ENCODE results near the gene PKP3.

Gene PKP3

DNA sequence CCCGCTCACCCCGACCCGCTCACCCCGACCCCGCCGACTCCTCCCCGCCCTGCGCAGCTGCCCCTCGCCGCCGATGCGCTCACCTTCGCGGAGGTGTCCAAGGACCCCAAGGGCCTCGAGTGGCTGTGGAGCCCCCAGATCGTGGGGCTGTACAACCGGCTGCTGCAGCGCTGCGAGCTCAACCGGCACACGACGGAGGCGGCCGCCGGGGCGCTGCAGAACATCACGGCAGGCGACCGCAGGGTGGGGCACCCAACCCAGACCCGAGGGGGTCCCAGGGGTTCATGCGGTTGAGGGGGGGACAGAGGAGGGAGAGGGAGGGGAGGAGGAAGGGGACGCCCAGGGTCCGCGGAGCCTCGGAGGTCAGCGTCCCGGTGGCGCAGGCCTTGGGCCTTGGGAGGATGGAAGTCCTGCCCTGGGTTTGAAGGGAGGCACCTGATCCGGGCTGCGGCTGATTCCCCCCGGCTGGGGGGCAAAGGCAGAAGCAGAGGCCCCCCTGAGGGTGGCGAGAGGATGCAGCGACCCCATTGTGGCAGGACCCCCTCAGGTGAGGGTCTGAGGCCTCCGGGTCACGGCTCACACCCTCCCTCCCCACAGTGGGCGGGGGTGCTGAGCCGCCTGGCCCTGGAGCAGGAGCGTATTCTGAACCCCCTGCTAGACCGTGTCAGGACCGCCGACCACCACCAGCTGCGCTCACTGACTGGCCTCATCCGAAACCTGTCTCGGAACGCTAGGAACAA is 9.2 kb downstream of the PKP3 start:
- no peak overlapping the region for H3K4me3 ChIP-seq
- H3K36me3 ChIP-seq (ENCODE audit: insufficient read depth, low read length), result no peaks in the 10 kb centered on the region
- no peak for DNase-seq (ENCODE audit: low read depth, low spot score)
- H3K27ac ChIP-seq, result no peak overlapping the region
- H3K9me3 ChIP-seq (ENCODE audit: low read depth, low read length), result no peaks in the 10 kb centered on the region
- no peak overlapping the region for H3K9ac ChIP-seq (ENCODE audit: insufficient read length)
- no peak for TF ChIP-seq POLR2AphosphoS5 (IDR thresholded peaks at IDR 0.05; ENCODE audit: borderline replicate concordance, low read depth, low read length)
- no peak for TF ChIP-seq FOXP2 (optimal IDR thresholded peaks at IDR 0.05; ENCODE audit: control extremely low read depth, extremely low read length, insufficient read depth)
- no peak for TF ChIP-seq EZH2 (IDR thresholded peaks at IDR 0.05)

DNA sequence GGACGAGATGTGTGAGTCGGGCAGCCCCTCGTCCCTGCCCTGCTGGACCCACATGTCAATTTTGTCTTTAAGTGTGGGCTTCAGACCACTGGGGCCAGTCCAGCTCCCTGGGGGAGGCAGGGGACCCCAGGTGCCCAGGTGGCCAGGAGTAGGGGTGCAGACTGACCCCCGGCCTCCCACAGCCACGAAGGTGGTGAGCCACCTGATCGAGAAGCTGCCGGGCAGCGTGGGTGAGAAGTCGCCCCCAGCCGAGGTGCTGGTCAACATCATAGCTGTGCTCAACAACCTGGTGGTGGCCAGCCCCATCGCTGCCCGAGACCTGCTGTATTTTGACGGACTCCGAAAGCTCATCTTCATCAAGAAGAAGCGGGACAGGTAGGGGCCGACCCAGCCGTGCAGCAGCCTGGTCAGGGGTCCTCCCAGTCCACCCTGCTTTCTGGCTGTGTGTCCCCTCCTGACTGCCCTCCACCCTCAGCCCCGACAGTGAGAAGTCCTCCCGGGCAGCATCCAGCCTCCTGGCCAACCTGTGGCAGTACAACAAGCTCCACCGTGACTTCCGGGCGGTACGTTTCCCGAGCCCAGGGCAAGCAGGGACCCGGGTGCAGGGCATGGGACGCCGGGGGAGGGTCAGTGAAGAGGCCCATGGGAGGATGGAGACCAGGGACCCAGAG is 9.9 kb downstream of the PKP3 start:
- TF ChIP-seq EZH2 (IDR thresholded peaks at IDR 0.05) (no peak), FOXP2 (optimal IDR thresholded peaks at IDR 0.05; ENCODE audit: control extremely low read depth, extremely low read length, insufficient read depth) (no peak), POLR2AphosphoS5 (IDR thresholded peaks at IDR 0.05; ENCODE audit: borderline replicate concordance, low read depth, low read length) (no peak)
- DNase-seq (ENCODE audit: low read depth, low spot score), result no peak
- Histone ChIP-seq H3K9ac (ENCODE audit: insufficient read length) (no peak overlapping the region), H3K27ac (no peak overlapping the region), H3K36me3 (ENCODE audit: insufficient read depth, low read length) (no peaks in the 10 kb centered on the region), H3K9me3 (ENCODE audit: low read depth, low read length) (no peaks in the 10 kb centered on the region), H3K4me3 (no peak overlapping the region)

DNA sequence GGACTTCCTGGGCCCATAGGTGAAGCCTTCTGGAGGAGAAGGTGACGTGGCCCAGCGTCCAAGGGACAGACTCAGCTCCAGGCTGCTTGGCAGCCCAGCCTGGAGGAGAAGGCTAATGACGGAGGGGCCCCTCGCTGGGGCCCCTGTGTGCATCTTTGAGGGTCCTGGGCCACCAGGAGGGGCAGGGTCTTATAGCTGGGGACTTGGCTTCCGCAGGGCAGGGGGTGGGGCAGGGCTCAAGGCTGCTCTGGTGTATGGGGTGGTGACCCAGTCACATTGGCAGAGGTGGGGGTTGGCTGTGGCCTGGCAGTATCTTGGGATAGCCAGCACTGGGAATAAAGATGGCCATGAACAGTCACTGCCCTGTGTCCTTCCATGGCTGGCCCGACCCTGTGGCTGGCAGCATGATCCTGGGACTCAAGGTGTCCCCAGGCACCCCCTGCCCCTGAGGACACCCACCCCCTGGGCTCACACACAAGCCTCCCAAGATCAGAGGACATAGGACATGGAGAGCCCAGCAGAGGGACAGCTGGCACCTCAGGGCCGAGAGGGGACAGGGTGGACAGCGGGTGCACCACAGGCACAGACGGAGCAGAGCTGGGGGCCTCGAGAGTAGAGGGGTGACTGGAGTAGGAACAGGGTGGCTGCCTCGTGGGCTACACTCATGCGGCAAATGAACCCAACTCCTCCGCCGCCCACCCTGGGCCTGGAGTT is 10.7 kb downstream of the PKP3 start:
- no peak for DNase-seq (ENCODE audit: low read depth, low spot score)
- Histone ChIP-seq H3K9me3 (ENCODE audit: low read depth, low read length) (no peaks in the 10 kb centered on the region), H3K36me3 (ENCODE audit: insufficient read depth, low read length) (no peaks in the 10 kb centered on the region), H3K4me3 (no peak overlapping the region), H3K27ac (no peak overlapping the region), H3K9ac (ENCODE audit: insufficient read length) (no peak overlapping the region)
- no peak for TF ChIP-seq EZH2 (IDR thresholded peaks at IDR 0.05)
- TF ChIP-seq FOXP2 (optimal IDR thresholded peaks at IDR 0.05; ENCODE audit: control extremely low read depth, extremely low read length, insufficient read depth), result no peak
- no peak for TF ChIP-seq POLR2AphosphoS5 (IDR thresholded peaks at IDR 0.05; ENCODE audit: borderline replicate concordance, low read depth, low read length)

DNA sequence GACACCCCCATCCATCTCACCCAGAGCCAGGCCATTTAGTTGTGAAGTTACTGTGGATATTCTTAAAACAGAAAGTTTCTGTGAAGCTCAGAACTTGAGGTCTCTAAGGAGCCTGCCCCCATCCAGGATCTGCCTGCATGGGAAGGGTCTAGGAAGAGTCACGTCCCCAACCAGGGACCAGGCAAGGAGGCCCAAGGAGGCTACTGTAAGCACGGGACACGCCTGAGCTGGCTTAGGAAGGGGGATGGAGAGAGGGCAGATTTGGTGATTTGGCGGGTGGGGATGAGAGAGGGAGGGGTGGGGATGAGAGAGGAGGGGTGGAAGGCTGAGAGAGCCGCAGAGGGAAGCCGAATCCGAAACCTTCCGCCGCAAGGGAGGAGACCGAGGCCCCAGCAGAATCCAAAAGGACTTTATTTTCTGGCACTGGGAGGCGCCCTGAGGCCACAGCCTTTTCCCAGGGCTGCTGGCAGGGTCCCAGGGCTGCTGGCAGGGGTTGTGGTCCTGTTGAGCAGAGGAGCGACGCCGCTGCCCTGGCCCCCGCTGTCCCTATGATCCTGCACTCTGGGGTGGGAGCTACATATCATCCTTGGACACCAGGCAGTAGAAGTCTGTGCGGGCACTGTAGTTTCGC is 11.4 kb downstream of the PKP3 start:
- H3K9me3 ChIP-seq (ENCODE audit: low read depth, low read length), result no peaks in the 10 kb centered on the region
- H3K27ac ChIP-seq, result no peak overlapping the region
- H3K9ac ChIP-seq (ENCODE audit: insufficient read length), result no peak overlapping the region

DNA sequence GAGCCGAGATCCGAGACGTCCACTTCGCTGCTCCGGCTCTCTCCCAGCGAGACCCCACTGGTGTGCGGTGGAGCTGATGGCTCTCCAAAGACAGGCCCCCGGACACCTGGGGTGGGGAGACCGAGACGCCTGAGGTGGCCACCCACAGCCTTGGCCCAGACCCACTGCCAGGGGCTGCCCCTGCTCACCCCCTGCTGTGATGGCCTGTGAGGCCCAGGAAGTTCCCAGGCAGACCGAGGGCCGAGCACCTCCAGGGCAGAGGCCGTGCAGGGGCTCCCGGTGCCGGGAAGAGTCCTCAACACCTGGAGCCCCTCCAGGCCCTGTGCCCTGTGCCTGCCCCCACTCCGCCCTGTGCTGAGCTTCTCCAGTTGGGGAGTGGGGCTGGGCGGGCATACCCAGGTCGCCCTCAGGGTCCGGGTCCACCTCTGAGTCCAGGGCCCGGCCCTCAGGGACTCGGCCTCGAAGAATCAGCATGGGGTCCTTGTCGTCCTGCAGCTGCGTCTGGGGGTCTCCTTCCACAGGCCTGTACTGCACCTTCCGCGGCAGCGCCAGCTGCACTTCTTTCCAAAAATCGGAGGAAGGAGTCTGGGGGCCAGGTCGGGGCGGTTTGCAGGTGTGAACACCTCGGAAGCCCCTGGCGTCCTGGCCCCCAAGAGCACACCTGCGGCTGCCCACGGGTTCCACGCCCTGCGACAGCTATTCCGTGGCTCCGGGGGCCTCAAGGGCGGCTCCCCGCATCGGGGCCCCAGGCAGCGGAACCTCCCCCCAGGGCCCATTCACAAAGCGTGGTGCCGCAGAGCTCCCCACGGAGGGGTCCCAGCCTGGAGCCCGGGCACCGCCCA is 12.2 kb downstream of the PKP3 start:
- Histone ChIP-seq H3K9me3 (ENCODE audit: low read depth, low read length) (no peaks in the 10 kb centered on the region), H3K36me3 (ENCODE audit: insufficient read depth, low read length) (no peaks in the 10 kb centered on the region), H3K4me3 (peak overlapping the region; percentile 80), H3K9ac (ENCODE audit: insufficient read length) (no peak overlapping the region), H3K27ac (no peak overlapping the region)
- no peak for DNase-seq (ENCODE audit: low read depth, low spot score)
- TF ChIP-seq FOXP2 (optimal IDR thresholded peaks at IDR 0.05; ENCODE audit: control extremely low read depth, extremely low read length, insufficient read depth), result no peak
- TF ChIP-seq POLR2AphosphoS5 (IDR thresholded peaks at IDR 0.05; ENCODE audit: borderline replicate concordance, low read depth, low read length), result no peak
- no peak for TF ChIP-seq EZH2 (IDR thresholded peaks at IDR 0.05)

More for the DNA sequence above, 11.4 kb downstream of the PKP3 start:
- Histone ChIP-seq H3K36me3 (ENCODE audit: insufficient read depth, low read length) (no peaks in the 10 kb centered on the region), H3K4me3 (no peak overlapping the region)
- no peak for TF ChIP-seq EZH2 (IDR thresholded peaks at IDR 0.05)
- TF ChIP-seq POLR2AphosphoS5 (IDR thresholded peaks at IDR 0.05; ENCODE audit: borderline replicate concordance, low read depth, low read length), result no peak
- TF ChIP-seq FOXP2 (optimal IDR thresholded peaks at IDR 0.05; ENCODE audit: control extremely low read depth, extremely low read length, insufficient read depth), result no peak
- DNase-seq (ENCODE audit: low read depth, low spot score), result no peak

DNA sequence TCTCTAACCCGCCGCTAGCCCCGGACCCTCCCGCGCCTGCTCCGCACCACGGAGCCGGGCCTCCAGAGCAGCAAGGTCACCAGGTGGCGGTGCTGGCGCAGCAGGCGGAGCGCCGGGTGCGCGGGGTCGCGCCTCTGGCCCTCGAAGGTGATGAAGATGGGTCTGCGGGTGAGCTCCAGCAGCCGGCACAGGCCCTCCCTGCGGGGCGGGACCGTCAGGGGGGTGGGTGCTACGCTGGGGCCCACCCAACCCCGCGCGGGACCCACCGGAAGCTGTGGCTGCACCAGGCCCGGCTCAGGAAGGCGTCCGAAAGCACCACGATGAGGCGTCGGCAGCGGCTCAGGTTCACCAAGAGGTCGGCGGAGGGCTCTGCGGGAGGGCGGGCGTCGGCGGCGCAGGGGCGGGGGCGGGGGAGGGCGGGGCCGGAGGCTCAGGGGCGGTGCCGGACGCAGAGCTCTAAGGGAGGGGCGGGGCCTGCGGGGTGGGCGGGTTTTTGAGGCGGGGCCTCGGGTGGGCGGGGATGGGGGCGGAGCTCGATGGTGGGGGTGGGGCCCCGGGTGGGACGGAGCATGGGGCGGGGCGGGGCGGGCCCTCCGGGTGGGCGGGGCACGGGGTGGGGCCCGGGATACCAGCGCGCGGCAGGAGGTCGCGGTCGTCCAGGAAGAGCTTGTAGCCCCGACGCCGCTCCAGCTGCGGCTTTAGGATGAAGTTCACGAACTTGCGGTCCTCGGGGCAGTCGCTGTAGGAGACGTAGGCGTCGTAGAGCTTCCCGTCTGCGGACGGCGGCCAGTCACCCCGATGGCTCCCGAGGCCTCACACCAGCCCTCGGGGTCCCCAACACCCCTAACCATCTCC is 13.0 kb downstream of the PKP3 start:
- no peak overlapping the region for H3K9ac ChIP-seq (ENCODE audit: insufficient read length)
- peak; percentile 24 for DNase-seq (ENCODE audit: low read depth, low spot score)
- peak overlapping the region; percentile 80 for H3K4me3 ChIP-seq
- H3K36me3 ChIP-seq (ENCODE audit: insufficient read depth, low read length), result no peaks in the 10 kb centered on the region
- H3K27ac ChIP-seq, result no peak overlapping the region
- H3K9me3 ChIP-seq (ENCODE audit: low read depth, low read length), result no peaks in the 10 kb centered on the region
- TF ChIP-seq EZH2 (IDR thresholded peaks at IDR 0.05), result no peak

DNA sequence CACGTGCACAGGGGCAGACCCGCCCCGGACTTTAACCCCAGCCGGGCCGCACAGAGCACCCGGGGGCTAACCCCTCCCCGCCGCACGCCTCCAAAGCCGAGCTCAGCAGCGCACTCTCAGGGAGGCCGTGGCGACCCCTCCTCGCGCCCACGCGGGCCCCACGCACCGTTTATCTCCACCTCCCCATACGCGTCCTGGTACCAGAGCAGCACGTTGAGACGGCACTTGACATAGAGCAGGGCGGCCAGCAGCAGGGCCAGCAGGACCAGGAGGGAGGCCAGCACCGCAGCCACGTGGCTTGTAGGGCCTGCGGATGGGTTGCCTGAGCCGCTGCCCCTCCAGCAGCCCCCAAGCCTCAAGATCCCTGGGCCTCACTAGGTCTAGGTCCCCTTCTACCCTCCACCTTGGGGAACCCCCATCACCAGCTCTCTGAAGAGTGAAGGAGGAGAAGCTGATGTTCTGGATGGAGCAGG is 13.7 kb downstream of the PKP3 start:
- H3K4me3 ChIP-seq, result peak overlapping the region; percentile 40; the same call in 1 of the 2 replicates

More for the DNA sequence above, 13.7 kb downstream of the PKP3 start:
- Histone ChIP-seq H3K9ac (ENCODE audit: insufficient read length) (no peak overlapping the region), H3K27ac (no peak overlapping the region), H3K36me3 (ENCODE audit: insufficient read depth, low read length) (no peaks in the 10 kb centered on the region), H3K9me3 (ENCODE audit: low read depth, low read length) (no peaks in the 10 kb centered on the region)
- TF ChIP-seq EZH2 (IDR thresholded peaks at IDR 0.05), result no peak
- TF ChIP-seq FOXP2 (optimal IDR thresholded peaks at IDR 0.05; ENCODE audit: control extremely low read depth, extremely low read length, insufficient read depth), result no peak
- TF ChIP-seq POLR2AphosphoS5 (IDR thresholded peaks at IDR 0.05; ENCODE audit: borderline replicate concordance, low read depth, low read length), result no peak
- no peak for DNase-seq (ENCODE audit: low read depth, low spot score)
